ENCODE data around the gene RYR3.
"Not testable (repeated sequence)": the region's sequence is repeated elsewhere in the genome, so short reads cannot be mapped to it uniquely, and the experiment has no call there.

Gene RYR3

DNA sequence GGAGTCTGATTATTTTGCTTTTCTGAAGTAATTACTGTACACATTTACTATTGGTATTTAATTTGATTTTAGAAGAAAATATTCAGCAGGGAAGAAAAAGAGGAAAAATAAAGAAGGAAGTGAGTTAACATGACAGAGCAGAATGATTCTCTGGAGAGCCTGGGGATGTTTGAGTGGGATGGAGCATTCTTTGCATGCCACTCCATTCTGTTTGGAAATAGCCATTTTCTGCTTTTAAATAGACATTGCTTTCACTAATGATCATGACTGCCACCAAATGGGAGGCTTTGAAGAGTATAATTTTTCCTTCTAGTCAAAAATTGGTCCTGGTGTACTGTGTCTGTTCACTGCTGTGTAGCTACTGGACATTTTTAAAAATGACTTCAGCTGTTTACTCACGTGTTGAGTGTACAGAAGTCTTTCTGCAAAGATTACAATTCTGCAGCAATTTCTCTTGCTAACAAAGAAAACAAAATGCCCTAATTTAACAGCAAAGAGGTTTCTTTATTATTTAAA is 196.1 kb downstream of the RYR3 start:
- DNase-seq (ENCODE audit: low read depth): no peak

DNA sequence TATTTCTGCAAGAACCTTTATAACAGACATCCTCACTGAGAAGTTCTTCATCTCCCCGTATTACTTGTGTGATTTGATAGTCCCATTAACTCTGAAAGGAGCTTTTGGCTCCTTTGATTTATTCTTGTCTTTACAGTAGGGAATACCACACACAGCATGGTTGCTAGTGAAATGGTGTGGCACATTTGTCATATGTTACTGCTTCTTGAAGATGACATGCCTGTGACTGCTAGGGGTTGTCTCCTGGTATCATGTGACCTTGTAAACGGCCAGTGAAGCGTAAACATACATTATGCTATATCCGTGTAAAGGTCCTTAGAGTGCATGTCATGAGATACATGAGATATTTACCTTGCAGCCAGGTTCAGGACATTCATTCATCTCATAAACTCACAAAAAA is 197.9 kb downstream of the RYR3 start:
- no peak for DNase-seq (ENCODE audit: low read depth)

DNA sequence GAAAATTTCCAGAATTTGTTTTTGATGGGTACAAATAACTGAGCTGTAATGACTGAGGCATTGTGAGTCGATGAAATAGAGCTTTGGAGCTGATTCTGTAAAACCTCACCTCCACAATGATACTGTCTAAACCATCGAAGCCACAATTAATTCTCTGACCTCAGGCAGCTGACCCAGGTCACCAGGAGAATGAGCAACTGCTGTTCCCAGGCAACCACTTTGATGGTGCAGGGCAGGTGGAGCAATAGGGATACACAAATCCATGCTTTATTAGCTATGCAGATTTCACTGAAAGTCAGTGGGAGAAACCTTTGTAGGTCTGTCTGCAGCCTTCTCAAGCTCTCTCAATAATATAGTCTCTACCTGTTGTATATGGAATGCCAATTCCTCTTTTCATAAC is 204.4 kb downstream of the RYR3 start:
- no peak for DNase-seq (ENCODE audit: low read depth)

DNA sequence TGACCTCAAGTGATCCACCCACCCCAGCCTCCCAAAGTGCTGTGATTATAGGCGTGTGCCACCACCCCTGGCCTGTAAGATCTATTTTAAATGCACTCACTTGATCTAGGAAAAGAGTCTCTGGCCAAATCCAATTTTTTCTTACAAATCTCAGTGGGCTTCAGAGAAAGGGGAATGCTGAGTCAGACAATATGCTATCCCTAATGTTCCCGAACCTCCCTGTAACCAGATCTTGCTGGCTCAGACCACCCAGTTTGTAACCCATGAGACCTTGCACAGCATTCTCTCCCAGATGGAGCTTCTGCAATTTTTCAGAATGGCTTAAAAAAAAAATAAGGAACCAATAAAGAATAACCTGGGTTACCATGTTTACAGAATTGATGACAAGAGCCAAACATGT is 205.8 kb downstream of the RYR3 start:
- DNase-seq (ENCODE audit: low read depth): no peak

DNA sequence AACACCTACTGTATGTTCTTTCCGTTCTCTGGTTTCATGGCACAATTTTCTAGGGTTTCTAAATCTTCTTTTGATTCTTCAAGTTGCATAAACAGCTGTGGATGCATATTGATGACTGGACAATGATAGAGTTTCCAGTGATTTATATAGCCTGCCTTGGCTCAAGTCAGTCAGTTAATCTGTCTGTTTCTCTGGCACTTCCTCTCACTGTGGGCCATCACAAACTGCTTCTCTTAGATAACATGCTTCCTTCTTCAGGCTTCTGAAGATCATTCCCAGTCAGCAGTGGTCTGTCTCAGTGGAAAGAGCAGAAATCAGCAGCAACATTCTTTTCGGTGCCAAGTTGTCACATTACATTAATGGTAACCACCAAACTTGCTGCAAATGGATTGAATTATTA is 207.2 kb downstream of the RYR3 start:
- DNase-seq (ENCODE audit: low read depth): no peak

DNA sequence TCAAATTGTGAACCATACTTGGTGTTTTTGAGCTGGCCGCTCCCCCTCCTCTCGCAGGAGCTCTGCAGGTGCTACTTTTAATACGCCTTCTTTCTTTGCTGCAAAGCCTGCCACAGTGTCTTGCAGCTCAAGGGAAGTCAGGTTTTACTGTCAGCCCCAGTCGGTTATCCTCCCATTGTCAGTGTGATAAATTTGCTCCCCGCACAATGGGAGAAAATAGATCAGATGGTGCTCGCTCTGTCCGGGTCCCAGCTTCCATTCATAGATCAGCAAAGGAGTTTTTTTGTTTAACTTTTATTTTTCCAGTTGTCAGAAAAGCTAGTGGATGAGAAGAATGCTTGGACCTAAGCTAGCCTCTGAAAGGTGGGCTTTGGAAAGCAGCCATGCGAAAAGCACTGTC is 207.7 kb downstream of the RYR3 start:
- DNase-seq (ENCODE audit: low read depth): no peak

DNA sequence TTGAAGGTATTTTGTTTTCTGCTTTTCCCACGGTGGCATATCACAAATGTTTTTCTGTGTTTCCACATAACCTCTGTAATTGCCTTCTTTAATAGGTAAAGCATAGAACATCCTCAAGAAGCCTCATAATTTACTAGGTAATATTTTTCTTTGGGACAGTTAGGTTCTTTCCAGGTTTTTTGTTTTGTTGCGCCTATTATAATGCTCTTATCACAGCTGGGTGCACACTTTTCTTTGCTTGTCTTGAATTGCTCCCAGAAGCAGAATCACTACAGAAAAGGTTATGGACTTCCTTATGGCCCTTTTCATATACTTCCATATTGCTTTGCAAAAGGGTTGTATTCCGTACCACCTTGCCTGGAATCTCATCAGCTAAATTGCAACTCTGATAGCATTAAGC is 213.5 kb downstream of the RYR3 start:
- DNase-seq (ENCODE audit: low read depth): no peak

DNA sequence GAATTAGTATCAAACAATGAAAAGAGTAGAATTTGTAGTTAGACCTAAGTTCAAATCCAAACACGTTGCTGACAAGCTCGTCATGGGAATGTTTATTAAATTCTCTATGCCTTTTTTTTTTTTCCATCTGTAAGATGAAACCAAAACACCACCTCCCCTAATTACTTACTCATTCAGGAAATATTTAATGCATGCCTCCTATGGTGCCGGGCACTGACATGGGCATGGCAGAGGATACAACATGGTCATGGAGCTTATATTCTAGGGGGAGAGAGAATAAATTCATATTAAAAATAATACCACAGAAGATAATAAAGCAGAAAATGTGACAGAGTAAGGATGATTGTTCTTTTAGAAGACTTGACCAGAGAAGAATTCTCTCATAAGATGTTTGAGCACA is 215.8 kb downstream of the RYR3 start:
- no peak for DNase-seq (ENCODE audit: low read depth)

DNA sequence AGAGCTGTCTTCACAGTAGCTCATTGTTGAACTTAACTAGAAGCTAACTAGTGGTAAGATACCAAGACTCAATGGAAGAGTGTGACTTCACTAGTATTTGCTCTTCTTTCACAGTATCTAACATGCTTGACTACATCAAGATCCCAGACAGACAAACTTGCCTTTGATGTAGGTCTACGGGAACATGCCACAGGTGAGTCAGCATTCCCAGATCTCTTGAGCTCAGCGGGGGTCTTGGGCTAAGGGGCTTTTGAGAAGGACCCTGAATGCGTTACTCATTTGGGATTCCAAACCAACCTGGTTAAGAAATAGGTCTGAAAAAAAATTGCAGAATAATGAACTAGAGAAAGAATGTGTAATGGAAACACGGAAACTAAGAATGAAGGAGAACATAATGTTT is 222.4 kb downstream of the RYR3 start:
- DNase-seq (ENCODE audit: low read depth): no peak

DNA sequence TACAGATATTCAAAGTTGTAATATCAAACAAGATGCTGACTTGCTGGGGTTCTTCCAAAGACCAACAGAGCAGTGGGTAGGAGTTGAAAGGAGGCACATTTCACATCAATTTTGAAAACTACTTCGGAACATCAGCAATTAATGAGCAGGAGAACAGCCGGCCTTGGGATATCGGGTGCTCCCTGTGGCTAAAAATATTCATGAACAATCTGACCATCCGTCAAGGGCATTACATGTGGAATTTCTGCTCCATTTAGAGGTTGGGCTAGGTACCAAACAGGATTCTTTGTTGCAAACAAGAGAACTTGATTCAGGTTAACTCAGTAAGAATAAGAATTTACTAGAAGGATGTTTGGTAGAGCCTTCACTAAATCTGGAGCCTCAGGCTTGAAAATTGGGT is 223.9 kb downstream of the RYR3 start:
- no peak for DNase-seq (ENCODE audit: low read depth)

DNA sequence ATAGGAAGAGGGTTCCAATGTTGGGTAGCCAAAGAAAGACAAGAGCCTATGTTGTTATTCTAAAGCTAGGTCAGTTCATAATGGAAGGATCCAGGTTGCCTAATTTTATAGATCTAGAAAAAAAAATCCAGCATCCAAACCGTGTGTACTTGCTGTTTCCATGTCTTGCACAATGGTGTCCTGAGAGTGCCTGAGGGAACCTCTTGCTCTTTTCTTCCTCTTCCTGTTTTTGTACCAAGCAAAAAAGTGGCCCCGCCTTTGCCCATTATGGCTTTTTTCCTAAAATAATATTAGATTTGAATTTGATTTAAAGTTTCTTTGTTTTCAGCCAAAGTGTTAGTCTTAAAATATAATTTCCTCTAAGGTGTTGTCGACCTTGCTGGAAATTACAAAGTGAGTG is 224.4 kb downstream of the RYR3 start:
- DNase-seq (ENCODE audit: low read depth): no peak

DNA sequence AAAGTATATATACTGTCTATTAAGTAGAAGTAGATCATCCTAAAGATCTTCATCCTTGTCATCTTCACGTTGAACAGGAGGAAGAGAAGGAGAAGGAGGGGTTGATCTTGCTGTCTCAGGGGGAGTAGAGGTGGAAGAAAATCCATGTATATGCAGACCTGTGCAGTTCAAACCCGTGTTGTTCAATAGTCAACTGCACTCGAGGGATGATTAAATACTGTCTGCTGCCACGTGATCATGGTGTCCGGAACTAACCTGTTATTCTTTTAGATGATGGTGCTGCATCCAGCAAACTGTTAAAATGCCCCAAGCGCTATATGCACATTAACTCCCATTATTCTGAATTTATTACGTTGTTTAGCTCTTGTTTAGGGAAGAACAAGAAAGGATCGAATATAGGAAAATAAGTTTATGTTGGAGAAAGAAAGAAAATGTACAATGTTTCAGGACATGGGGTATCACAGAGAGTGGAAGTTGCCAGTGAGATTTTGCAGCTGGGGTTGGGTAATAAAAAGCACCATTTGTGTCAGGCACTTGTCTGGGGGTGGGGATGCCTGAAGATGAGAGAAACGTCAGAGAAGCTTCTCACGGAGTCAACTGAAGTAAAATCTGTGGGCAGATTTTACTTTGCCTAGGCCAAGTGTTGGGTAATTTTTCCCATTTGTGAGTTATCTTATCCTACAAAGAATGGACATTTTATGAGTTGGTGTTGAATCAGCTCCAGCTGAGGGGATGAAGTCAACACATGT is 229.2 kb downstream of the RYR3 start:
- DNase-seq (ENCODE audit: low read depth): no peak

DNA sequence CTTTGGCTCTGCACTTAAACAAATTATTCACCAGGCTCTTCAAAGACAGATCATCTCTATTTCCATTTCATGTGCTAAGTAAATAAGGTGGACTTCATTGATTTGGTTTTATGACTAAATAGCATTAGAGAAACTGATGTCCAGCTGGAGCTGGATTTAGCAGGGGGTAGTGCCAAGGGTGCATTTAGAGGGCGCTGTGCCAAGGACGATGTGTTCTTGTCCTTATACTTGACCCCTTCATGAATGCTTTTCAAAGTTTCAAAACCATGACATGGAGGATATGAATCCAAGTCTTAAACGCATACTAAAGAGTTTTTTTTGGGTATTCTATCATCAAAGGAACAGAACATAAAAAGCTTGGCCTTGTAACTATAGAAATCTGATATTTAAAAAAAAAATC is 233.2 kb downstream of the RYR3 start:
- no peak for DNase-seq (ENCODE audit: low read depth)

DNA sequence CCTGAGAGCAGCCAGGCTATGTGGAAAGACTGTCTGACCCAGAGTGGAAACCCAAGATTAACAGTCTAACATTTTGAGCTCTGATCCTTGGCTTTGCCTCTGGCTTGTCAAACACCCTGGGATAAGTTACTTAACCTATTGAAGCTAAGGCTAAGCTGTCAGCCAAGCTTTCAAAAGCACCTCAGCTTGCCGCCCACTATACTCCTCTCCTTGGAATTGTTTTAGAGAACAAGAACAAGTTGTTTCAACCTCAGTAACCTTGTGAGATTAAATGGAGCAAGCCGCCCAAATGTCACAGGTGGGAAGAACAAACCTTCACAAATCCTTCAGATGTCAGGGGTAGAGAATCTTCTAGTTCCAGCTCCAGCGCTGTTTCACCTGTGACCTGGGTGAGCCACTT is 235.1 kb downstream of the RYR3 start:
- DNase-seq (ENCODE audit: low read depth): no peak

DNA sequence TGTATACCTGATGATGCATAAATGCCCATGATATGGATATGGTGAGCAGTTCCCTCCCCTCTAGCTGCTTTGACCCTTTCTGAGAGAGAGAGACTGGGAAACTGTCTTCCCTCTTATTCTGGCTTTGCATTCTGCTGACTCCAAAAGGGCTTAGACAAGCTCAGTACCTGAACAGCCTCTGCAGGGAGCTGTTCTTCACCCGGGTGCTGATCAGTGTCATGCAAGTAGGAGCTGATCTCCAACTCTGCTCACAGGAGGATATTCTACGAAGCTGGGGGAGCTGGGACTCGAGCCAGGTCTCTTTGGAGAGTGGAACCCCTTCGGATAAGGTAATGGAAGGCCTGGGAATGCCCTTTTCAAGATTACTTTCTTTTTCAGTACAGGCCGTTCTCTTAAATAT is 237.1 kb downstream of the RYR3 start:
- DNase-seq (ENCODE audit: low read depth): no peak

DNA sequence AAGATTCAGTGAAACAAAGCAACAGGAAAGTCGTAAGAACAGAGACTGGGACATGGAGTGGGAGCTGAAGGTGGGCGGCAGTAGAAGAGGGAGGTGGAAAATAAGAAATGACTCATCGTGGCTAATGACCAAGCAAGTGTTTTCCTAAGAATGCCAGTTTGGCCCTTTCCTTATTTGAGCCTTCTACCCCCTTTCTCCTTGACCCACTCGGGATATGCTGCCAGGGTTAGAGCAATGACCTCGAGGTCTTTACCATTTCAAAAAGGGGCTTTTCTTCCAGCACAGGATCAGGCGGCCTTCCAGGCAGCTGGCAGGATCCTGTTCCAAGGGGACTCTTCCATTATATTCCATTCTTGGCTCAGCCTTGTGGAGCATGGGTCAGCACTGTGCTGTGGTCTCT is 241.1 kb downstream of the RYR3 start:
- DNase-seq (ENCODE audit: low read depth): no peak

DNA sequence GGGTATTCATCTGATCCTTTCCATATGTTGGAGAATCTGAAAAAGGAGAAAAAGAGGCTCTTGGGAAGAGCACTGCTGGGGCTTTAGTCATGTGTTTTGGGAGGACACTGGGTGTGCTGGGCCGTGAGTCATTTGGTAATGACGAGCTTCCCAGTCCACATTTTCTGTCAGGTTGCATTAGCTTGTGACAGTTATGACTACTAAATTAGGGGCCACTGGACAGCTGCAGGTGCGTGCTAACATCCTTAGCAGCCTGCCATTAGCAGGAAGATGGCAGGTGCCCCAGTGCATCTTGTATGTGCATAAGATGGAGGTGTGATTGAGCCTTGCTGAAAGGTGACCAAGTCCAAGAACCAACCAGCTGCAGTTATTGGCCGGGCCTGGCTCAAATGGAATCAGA is 242.4 kb downstream of the RYR3 start:
- DNase-seq (ENCODE audit: low read depth): no peak

DNA sequence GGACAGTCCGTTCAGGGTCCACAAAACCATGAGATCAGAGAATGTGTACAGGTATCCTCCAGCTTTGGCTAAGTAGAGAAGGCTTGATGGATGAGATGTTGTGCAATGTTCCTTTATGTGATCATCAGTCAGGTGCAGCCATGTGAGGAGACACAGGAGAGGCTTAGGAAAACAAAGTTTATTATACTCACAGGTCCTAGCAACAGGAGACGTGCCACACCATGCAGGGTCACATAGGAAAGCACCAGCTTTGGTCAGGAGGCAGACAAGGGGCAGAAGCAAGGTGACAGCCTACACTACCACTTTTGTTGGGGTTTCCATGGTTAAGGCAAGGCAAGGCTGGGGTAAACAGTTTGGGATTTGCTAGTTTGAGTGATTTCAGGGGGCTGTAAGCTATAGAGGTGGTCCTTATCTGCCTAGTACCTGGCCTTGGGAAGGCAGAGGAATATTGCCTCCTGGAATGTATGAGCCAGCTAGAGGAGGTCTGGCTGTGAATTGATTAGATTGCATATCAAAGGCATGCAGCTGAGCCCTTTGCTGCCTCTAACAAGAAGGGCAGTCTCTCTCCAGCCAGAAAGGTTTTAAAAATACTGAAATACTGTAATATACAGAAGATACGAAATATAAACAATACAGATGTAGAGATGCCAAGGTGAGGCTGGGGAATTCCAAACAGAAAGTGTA is 248.6 kb downstream of the RYR3 start:
- no peak for DNase-seq (ENCODE audit: low read depth)

DNA sequence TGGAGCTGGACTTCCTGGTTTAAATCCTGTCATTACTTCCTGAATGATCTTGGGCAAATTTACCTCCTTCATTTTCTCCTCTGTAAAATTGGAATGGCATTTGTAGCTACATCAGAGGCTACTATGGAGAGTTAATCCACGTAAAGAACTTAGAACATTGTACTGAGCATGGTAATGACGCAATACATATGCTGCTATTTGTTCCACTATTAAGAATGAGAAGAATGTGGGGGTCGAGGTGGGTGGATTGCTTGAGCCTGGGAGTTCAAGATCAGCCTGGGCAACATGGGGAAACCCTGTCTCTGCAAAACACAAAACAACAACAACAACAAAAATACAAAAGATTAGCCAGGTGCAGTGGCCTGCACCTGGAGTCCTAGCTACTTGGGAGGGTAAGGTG is 250.6 kb downstream of the RYR3 start:
- DNase-seq (ENCODE audit: low read depth): no peak

DNA sequence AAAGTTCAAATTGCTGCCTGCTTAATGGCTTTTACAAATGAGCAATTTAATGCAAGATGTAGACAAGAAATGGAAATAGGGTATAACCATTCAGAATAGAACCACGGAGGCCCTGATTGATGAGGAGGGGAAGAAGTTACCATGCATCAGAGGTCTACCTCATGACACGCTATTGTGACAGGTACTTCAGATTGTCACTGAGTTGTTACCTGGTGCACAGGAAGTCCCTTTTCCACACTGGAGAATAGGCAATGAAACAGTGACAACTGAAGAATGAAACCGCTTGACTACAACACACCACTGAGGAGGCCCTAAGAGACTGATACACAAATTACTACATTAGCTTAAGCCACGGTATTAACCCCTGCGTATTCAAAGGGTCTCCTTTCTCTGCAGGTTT is 251.2 kb downstream of the RYR3 start:
- no peak for DNase-seq (ENCODE audit: low read depth)

DNA sequence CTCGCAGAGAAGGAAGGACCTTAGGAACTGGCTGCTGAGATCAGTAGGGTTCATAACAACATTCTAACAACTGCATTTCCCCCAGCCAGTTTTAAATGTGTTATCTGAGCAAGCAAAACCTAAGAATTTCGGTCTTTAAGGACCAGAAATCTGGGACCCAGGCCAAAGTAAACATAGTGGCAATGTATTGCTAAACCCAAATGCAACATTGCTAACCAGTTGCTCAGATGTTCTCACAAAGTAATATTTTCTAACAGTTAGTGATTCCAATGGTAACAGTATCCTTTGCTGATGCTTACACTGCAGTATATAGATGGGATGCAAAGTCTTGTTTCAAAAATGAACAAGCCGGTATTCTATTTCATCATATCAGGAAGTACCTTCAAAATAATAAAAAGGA is 254.3 kb downstream of the RYR3 start:
- DNase-seq (ENCODE audit: low read depth): no peak

DNA sequence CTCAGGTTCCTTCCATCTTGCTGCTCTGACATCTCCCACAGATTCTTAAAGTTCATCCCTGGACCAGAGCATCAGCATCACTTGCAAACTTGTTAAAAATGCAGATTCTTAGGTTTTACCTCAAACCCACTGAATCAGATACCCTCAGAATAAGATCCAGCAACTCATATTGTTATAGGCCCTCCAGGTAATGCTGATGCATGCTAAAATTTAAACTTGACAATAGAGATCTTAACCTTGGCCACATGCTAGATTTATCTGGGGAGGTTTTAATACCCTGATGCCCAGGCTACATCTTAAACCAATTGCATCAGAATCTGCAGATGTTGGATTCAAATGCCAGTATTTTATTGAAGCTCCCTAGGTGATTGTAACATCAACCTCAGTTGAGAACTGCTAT is 256.9 kb downstream of the RYR3 start:
- DNase-seq (ENCODE audit: low read depth): no peak

DNA sequence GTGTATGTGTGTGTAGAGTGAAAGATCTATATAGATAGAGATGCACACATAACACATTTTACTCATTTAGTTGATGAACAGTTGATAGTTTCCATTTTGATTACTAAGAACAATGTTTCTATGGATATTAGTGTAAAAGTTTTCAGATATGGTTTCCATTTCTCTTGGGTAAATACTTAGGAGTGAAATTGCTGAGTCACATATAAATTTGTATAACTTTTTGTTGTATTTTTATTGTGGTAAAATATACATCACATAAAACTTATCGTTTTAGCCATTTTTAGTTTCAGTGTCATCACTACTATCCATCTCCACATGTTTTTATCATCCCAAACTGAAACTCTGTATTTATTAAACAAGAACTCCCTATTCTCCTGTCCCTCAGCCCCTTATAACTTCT is 258.3 kb downstream of the RYR3 start:
- no peak for DNase-seq (ENCODE audit: low read depth)

DNA sequence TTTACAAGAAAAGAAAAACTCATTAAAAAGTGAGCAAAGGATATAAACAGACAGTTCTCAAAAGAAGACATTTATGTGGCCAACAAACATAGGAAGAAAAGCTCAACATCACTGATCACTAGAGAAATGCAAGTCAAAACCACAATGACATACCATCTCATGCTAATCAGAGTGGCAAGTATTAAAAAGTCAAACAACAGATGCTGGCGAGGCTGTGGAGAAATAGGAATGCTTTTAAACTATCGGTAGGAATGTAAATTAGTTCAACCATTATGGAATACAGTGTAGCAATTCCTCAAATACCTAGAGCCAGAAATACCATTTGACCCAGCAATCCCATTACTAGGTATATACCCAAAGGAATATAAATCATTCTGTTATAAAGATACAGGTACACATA is 267.1 kb downstream of the RYR3 start:
- DNase-seq (ENCODE audit: low read depth): not testable (repeated sequence)
